GM20000 (cell line): ENCODE data around the gene MED27.

Source experiments
- DNase-seq: peaks from one replicate; pipeline ENCODE4 v3.0.0; 2012; ENCODE audit warnings: low spot score
- CTCF ChIP-seq: IDR thresholded peaks from 2 replicates; pipeline ENCODE4 v1.5.1; 2012; ENCODE audit warnings: mild to moderate bottlenecking, control low read depth; ENCODE audit errors: extremely low read depth, missing control alignments

The MED27 gene

DNA sequence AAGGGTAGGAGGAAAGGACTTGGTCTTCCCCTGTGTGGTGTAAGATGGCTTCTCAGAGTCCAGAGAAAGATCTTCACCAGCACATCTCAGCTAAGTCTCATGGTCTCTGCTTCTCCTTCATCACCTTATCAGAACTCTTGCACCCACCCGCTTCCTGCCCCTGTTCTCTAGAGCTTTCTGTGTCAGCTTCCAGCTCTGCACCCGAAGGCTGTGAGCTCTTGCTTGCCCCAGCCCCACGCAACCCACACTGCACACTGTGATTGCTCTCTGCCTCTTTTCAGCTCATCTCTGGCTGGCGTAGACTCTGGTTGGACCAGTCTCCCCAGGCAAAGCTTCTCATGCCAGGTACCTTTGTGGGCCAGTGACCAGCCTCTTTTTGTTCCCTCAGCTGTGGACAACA is 246.6 kb downstream of the MED27 start:
- TF ChIP-seq CTCF, result no peak
- DNase-seq, result no peak

- no peak for TF ChIP-seq CTCF
- no peak for DNase-seq
These were observed 248.1 kb downstream of the MED27 start for GRCh38 chr9:131831380-131832165.

DNA sequence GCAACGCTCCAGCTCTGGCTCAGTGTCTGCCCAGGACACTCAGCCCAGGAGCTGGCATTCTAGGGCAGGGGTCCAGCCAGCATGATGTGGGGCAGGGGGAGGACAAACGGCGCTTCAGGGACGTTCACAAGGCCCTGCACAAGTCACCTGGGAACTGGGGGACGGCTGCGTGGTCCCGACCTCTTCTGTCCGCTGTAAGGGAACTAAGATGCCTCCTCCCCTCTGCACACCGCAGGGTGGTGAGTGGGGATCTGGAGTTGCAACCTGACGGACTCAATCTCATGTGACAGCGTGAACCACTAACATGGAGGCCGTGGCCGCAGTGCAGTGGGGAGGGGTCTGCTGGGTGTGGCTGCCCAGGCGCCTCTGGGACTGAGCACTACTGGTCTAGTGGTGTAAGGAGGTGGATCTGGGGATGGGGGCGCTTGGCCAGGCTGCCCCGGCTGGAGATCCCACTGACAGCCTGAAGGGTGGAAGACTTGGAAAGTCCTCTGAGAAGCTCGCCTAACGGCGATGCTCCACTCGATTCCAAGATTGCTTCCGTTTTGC is 251.8 kb downstream of the MED27 start:
- DNase-seq, result no peak
- no peak for TF ChIP-seq CTCF

DNA sequence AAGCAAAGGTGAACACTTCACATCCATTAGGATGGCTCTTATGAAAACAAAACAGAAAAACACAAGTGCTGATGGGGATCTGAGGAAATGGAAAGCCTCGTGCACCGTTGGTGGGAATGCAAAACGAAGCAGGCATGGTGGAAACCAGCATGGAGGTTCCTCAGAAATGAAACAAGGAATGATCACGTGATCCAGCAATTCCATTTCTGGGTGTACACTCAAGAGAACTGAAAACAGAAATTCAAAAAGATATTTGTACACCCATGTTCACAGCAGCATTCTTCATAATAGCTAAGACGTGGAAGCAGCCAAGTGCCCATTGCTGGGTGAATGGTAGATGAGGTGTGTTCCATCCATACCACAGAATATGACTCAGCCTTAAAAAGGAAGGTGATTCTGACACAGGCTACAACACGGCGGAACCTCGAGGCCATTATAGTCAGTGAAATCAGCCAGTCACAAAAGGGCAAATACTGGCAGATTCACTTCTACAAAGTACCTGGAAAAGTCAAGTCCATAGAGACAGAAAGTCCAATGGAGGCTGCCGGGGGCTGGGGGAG is 252.6 kb downstream of the MED27 start:
- TF ChIP-seq CTCF, result no peak
- DNase-seq, result no peak

GRCh38 chr9:131826053-131826452 is 253.6 kb downstream of the MED27 start:
- no peak for DNase-seq
- no peak for TF ChIP-seq CTCF

DNA sequence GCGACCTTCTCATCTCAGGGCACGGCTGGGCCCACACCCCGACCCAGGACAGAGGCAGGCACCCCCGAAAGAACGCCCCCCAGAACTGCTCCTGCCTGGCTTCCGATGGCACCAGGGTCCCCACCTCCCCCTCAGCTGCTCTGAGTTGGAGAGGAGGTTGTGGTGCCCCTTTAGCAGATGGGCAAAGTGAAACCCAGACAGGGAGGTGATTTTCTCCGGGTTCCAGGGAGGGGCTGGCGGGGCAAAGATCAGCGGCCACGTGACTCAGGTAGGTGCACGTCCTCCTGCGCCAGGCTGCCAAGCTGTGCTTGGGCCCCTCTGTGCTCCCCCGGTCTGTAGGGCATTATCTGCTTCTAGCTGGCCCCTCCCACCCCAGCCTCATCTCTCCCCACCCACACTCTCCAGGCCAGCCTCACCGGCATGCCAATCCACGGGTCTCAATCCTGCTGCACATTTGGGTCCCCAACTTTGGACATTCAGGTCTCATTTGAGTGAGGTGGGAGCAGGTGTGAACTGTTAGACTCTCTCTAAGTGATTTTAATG is 254.6 kb downstream of the MED27 start:
- DNase-seq, result no peak
- TF ChIP-seq CTCF, result no peak

GRCh38 chr9:131824155-131824594 is 255.5 kb downstream of the MED27 start:
- TF ChIP-seq CTCF, result no peak
- DNase-seq, result no peak
